Activated naive CD8-positive, alpha-beta T cell (primary cell): ENCODE measurements around the gene RABAC1.
"Not testable (repeated sequence)": the region's sequence is repeated elsewhere in the genome, so short reads cannot be mapped to it uniquely, and the experiment has no call there.

Source experiments
- H3K27ac Mint-ChIP-seq: one replicate; pipeline ENCODE4 v1.8.0; 2021; ENCODE audit warnings: mixed read lengths
- H3K27me3 Mint-ChIP-seq: one replicate; pipeline ENCODE4 v1.8.0; 2021; ENCODE audit warnings: mixed read lengths
- H3K36me3 Mint-ChIP-seq: one replicate; pipeline ENCODE4 v1.8.0; 2021; ENCODE audit warnings: mixed read lengths
- H3K4me1 Mint-ChIP-seq: one replicate; pipeline ENCODE4 v1.8.0; 2021; ENCODE audit warnings: low read depth, mixed read lengths
- H3K4me3 Mint-ChIP-seq: one replicate; pipeline ENCODE4 v1.8.0; 2021; ENCODE audit warnings: mild to moderate bottlenecking, mixed read lengths
- H3K9me3 Mint-ChIP-seq: one replicate; pipeline ENCODE4 v1.8.0; 2021; ENCODE audit warnings: low read depth, mixed read lengths

Gene RABAC1

DNA sequence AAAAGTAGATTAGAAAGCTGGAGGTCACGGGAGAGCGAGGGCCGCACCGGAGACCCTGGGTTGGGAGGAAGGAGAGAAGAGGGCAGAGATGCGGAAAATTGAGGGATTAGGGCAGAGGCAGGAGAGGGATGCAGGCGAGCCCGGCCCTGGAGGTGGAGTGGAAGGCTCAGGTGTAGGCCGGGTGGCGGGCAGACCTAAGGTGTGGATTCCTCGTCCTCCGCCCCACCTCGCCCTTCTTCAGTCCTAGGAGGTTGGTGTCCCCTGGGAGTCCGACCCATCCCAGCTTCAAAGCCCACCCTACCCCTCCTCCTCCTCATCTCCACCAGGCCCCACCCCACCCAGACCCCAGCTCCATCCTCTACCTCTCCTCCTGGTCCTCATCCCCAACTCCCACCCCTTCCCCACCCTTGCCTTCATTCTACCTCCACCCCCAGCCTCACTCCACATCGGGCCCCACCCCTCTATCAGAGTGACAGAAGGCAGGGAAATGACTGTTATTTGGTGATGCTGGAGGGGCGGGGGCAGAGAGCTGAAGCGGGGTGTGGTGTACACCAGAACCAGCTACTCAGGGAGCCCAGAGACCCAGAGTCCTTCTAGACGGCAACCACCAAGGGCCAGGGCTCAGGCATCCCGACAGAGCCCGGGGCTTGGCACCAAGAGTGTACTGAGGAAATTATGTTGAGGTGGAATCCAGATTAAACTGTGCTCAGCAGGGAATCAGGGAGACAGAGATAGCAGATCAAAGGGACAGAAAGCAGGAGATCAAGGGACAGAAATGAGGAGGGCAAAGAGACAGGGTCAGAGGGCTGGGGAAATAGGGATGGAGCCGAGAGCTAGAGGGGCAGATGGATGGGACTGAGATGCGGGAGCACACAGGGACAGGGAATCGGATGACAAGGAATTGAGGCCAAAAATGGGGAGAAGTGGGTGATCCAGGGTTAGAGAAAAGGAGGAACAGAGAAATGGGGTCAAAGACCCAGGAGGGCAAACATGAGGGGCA, 37.2 kb downstream of the RABAC1 start:
- Mint-ChIP-seq H3K36me3 (peaks cover 3% of the 10 kb centered on the region), H3K4me3 (peak overlapping the region; percentile 51), H3K27me3 (peaks cover 1% of the 10 kb centered on the region), H3K9me3 (no peaks in the 10 kb centered on the region), H3K27ac (peak overlapping the region; percentile 47), H3K4me1 (peaks cover 18% of the 10 kb centered on the region)

GRCh38 chr19:41920882-41921576, 38.1 kb downstream of the RABAC1 start:
- Mint-ChIP-seq H3K36me3 (peaks cover 3% of the 10 kb centered on the region), H3K27ac (peak overlapping the region; percentile 47), H3K27me3 (peaks cover 1% of the 10 kb centered on the region), H3K9me3 (no peaks in the 10 kb centered on the region), H3K4me1 (peaks cover 18% of the 10 kb centered on the region), H3K4me3 (peak overlapping the region; percentile 51)

DNA sequence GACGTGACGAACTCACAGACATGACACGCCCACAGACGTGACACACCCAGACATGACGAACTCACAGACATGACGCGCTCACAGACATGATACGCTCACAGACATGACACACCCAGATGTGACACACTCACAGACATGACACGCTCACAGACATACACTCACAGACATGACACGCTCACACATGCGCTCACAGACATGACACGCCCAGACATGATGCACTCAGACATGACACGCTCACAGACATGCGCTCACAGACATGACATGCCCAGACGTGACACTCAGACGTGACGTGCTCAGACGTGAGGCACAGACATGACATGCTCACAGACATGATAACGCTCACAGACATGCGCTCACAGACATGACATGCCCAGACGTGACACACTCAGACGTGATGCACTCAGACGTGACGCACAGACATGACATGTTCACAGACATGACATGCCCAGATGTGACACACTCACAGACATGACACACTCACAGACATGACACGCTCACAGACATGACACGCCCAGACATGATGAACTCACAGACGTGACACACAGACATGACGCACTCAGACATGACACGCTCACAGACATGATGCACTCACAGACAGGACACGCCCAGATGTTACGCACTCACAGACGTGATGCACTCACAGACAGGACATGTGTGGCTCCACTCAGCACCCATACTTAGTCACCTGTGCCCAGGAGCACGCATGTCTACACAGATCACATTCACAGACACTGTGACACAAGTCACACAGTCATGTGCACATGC, 39.0 kb downstream of the RABAC1 start:
- H3K4me3 Mint-ChIP-seq: no peak overlapping the region
- H3K4me1 Mint-ChIP-seq: peaks cover 18% of the 10 kb centered on the region

DNA sequence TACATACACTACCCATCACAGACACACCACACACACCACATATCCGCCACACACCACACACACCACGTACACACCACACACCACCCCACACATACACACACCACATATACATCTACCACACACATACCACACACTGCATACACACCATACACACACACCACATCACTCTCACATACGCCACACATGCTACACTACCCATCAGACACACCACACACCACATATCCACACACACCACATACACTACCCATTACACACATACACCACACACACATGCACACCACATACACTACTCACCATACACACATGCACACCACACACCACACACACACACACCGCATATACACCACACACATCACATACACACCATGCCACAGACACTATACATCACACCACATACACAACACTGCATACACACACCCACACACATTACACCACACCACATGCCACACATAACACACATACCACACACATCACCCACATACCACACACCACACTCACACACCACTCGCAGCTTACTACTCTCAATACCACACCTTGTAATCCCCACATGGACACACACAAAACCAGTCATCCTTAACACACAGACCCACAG, 40.4 kb downstream of the RABAC1 start:
- Mint-ChIP-seq H3K36me3 (peaks cover 3% of the 10 kb centered on the region), H3K9me3 (no peaks in the 10 kb centered on the region), H3K4me3 (no peak overlapping the region), H3K27me3 (peaks cover 1% of the 10 kb centered on the region), H3K4me1 (peaks cover 22% of the 10 kb centered on the region), H3K27ac (no peak overlapping the region)

More for the DNA sequence above, 39.0 kb downstream of the RABAC1 start:
- no peak overlapping the region for H3K27ac Mint-ChIP-seq
- peaks cover 3% of the 10 kb centered on the region for H3K36me3 Mint-ChIP-seq
- peaks cover 1% of the 10 kb centered on the region for H3K27me3 Mint-ChIP-seq
- no peaks in the 10 kb centered on the region for H3K9me3 Mint-ChIP-seq

- H3K27me3 Mint-ChIP-seq: peaks cover 1% of the 10 kb centered on the region
- H3K4me1 Mint-ChIP-seq: peaks cover 22% of the 10 kb centered on the region
- H3K27ac Mint-ChIP-seq: no peak overlapping the region
- H3K9me3 Mint-ChIP-seq: no peaks in the 10 kb centered on the region
- H3K4me3 Mint-ChIP-seq: no peak overlapping the region
- no peaks in the 10 kb centered on the region for H3K36me3 Mint-ChIP-seq
Measured at GRCh38 chr19:41918095-41918494, 41.0 kb downstream of the RABAC1 start.

- Mint-ChIP-seq H3K4me1 (peaks cover 21% of the 10 kb centered on the region), H3K27ac (no peak overlapping the region), H3K36me3 (no peaks in the 10 kb centered on the region), H3K27me3 (peaks cover 1% of the 10 kb centered on the region), H3K9me3 (no peaks in the 10 kb centered on the region), H3K4me3 (no peak overlapping the region)
Measured at GRCh38 chr19:41917676-41918075, 41.4 kb downstream of the RABAC1 start.

DNA sequence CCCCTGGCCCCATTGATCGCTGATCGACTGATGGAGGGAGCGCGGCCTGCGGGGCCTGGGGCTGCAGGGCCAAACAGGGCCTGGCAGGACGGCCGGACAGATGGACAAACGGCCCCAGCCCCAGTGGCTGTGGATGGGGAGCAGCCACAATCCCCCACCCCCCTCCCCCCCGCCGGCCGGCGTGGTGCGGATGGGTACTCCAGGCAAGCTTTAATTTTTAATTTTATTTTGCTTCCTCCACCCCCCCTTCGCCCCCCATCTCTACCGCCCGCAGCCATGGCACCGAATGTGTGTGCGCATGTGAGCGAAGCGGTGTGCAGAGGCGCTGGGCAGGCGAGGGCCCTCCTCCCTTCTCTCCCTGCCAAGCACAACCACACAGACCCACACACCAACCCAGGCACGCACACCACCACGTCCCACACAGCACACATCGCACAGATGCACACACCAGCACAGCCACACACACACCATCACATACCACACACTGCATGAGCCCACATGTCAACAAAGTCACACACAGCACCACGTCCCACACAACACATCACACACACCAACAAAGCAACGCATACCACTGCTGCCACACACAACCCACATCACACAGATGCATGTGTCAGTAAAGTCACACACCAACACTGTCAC, 43.2 kb downstream of the RABAC1 start:
- Mint-ChIP-seq H3K4me1 (peaks cover 26% of the 10 kb centered on the region), H3K27me3 (no peaks in the 10 kb centered on the region), H3K27ac (no peak overlapping the region), H3K4me3 (no peak overlapping the region), H3K36me3 (no peaks in the 10 kb centered on the region), H3K9me3 (no peaks in the 10 kb centered on the region)

DNA sequence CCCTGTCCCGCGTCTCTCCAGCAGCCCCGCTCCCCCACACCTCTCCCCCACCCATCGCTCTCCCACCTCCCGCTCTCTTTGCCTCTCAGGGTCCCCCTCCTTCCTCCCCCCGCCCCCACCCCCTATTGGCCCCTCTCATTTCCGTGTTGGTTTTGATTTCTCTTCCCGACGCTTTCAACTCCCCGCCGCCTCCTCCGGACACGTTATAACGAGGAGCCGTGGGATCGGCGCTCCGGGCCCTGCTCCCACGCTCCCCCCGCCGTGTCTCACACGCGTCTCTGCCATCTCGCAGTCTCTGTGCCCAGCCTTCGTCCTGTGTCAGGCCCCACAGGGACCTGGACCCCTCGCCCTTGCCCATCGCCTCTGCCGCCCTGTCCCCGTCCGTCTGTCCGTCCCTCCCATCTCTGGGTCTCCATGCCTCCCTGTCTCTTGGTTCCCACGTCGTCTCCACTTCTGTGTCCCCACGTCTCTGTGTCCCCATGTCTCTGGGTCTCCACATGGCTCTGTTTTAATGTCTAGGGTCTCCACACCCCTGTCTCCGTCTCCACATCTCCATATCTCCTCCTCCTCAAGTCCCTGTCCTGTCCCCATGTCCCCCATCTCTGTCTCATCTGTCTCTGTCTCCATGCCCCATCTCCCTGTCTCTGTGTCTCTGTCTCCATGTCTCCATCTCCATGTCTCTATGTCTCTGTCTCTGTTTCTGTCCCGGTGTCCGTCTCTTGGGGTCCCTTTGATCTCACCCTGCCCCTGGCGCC, 43.9 kb downstream of the RABAC1 start:
- no peaks in the 10 kb centered on the region for H3K36me3 Mint-ChIP-seq
- no peak overlapping the region for H3K27ac Mint-ChIP-seq
- H3K27me3 Mint-ChIP-seq: no peaks in the 10 kb centered on the region
- no peaks in the 10 kb centered on the region for H3K9me3 Mint-ChIP-seq
- no peak overlapping the region for H3K4me3 Mint-ChIP-seq
- peaks cover 31% of the 10 kb centered on the region for H3K4me1 Mint-ChIP-seq

- not testable (repeated sequence) for H3K9me3 Mint-ChIP-seq, H3K27ac Mint-ChIP-seq, H3K27me3 Mint-ChIP-seq, H3K36me3 Mint-ChIP-seq
- Mint-ChIP-seq H3K4me1 (peaks cover 31% of the 10 kb centered on the region), H3K4me3 (peak overlapping the region; percentile 38)
Measured at GRCh38 chr19:41914424-41914834, 44.7 kb downstream of the RABAC1 start.

GRCh38 chr19:41913538-41914423, 45.3 kb downstream of the RABAC1 start:
- Mint-ChIP-seq H3K4me1 (peaks cover 34% of the 10 kb centered on the region), H3K27me3 (no peaks in the 10 kb centered on the region), H3K9me3 (no peaks in the 10 kb centered on the region), H3K27ac (no peak overlapping the region), H3K4me3 (peak overlapping the region; percentile 38), H3K36me3 (no peaks in the 10 kb centered on the region)

DNA sequence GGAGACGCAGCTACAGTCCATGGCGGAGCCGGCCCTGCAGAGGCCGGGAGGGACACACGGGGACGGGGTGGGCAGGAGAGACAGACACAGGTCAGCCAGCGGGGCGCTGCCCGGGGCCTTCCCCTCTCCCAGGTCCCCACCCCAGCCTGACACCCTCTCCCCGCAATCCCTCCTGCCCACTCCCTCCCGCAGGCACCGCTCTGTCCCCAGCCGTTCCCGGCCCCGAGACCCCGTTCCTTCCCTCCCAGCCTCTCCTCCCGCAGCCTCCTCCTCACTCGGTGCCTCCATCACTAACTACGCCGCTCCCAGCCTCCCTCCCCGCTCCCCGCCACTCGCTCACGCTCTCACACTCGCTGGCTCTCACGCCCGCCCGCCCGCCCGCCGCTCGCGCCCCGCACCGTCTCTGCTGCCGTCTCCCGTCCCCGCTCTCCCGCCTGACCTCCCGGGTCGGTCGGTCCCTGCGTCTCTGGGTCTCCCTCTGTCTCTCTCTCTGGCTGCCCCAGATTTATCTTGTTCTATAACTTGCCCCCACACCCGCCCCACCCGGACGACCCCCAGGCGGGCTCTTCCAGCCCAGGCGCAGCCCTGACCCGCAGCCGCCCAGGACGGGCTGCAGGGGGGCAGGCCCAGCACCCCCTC, 46.1 kb downstream of the RABAC1 start:
- Mint-ChIP-seq H3K4me1 (peaks cover 34% of the 10 kb centered on the region), H3K9me3 (no peaks in the 10 kb centered on the region), H3K4me3 (no peak overlapping the region), H3K27me3 (no peaks in the 10 kb centered on the region), H3K36me3 (no peaks in the 10 kb centered on the region), H3K27ac (no peak overlapping the region)

DNA sequence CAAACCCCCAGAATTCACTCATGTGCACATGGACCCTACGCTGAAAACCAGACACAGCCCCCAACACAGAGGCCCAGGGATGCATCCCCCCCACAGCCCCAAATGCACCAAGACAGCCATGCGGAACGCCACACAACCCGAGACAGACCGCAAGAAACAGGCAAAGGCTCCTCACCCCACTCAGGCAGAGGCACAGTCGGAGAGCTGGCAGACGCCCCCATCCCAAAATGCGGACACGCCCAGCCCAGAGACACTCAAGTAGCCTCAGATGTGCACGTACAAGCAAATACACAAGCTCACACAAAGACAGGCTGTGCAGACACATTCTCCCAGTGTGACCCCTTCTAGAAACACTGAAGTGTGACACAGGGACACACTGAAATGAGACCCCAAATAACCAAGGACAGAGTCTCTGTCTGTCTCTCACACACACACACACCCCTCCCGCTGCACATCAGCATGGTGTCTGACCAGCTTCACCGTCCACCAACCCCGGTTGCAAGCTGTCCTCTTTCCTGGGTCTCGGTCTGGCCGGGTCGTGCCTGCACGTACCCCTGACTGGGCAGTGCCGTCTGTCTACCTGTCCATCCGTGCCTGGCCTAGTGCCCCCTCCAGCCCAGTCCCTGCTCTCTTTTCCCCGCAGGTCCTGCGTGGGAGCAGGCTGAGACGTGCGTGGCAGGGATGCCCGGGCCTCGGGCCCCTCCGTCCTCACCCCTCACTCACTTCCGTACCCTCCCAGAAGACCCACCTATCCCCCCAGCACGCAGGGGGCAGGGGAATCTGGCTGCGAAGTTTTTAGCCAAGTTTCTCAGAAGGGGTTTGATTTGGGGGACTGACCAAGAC, 47.0 kb downstream of the RABAC1 start:
- no peaks in the 10 kb centered on the region for H3K36me3 Mint-ChIP-seq
- H3K27me3 Mint-ChIP-seq: no peaks in the 10 kb centered on the region
- H3K4me3 Mint-ChIP-seq: peak overlapping the region; percentile 52
- peak overlapping the region; percentile 10 for H3K27ac Mint-ChIP-seq
- no peaks in the 10 kb centered on the region for H3K9me3 Mint-ChIP-seq
- peaks cover 37% of the 10 kb centered on the region for H3K4me1 Mint-ChIP-seq
